Activated naive CD4-positive, alpha-beta T cell treated with anti-CD3 and anti-CD28 coated beads, Interleukin-2, amount 50 U/mL, for 24 hours (primary cell): ENCODE results near the gene SHISA8.
"Not testable (repeated sequence)": the region's sequence is repeated elsewhere in the genome, so short reads cannot be mapped to it uniquely, and the experiment has no call there.

Experiments
- H3K27ac Mint-ChIP-seq: one replicate; pipeline ENCODE4 v1.8.0; 2021; ENCODE audit warnings: mild to moderate bottlenecking, mixed read lengths
- H3K27me3 Mint-ChIP-seq: one replicate; pipeline ENCODE4 v1.8.0; 2021; ENCODE audit warnings: mixed read lengths
- H3K36me3 Mint-ChIP-seq: one replicate; pipeline ENCODE4 v1.8.0; 2021; ENCODE audit warnings: mixed read lengths
- H3K4me1 Mint-ChIP-seq: one replicate; pipeline ENCODE4 v1.8.0; 2021; ENCODE audit warnings: mixed read lengths
- H3K4me3 Mint-ChIP-seq: one replicate; pipeline ENCODE4 v1.8.0; 2021; ENCODE audit warnings: mild to moderate bottlenecking, mixed read lengths
- H3K9me3 Mint-ChIP-seq: one replicate; pipeline ENCODE4 v1.8.0; 2021; ENCODE audit warnings: mixed read lengths

The SHISA8 gene

GRCh38 chr22:41898645-41899044, 16.2 kb downstream of the SHISA8 start:
- Mint-ChIP-seq H3K27ac (no peak overlapping the region), H3K36me3 (peaks cover 3% of the 10 kb centered on the region), H3K4me1 (no peaks in the 10 kb centered on the region)

GRCh38 chr22:41893591-41894375, 21.1 kb downstream of the SHISA8 start:
- Mint-ChIP-seq H3K27me3 (no peaks in the 10 kb centered on the region), H3K36me3 (peaks cover 7% of the 10 kb centered on the region), H3K4me1 (no peaks in the 10 kb centered on the region), H3K4me3 (no peak overlapping the region), H3K9me3 (no peaks in the 10 kb centered on the region), H3K27ac (no peak overlapping the region)

More at GRCh38 chr22:41898645-41899044, 16.2 kb downstream of the SHISA8 start:
- H3K27me3 Mint-ChIP-seq, result no peaks in the 10 kb centered on the region
- no peaks in the 10 kb centered on the region for H3K9me3 Mint-ChIP-seq
- no peak overlapping the region for H3K4me3 Mint-ChIP-seq

GRCh38 chr22:41892721-41893120, 22.2 kb downstream of the SHISA8 start:
- H3K9me3 Mint-ChIP-seq, result no peaks in the 10 kb centered on the region
- H3K27me3 Mint-ChIP-seq, result no peaks in the 10 kb centered on the region
- no peak overlapping the region for H3K27ac Mint-ChIP-seq
- H3K4me3 Mint-ChIP-seq, result no peak overlapping the region
- no peaks in the 10 kb centered on the region for H3K4me1 Mint-ChIP-seq
- peaks cover 11% of the 10 kb centered on the region for H3K36me3 Mint-ChIP-seq

GRCh38 chr22:41891407-41891806, 23.5 kb downstream of the SHISA8 start:
- H3K9me3 Mint-ChIP-seq, result no peaks in the 10 kb centered on the region
- H3K4me1 Mint-ChIP-seq, result no peaks in the 10 kb centered on the region
- no peak overlapping the region for H3K4me3 Mint-ChIP-seq
- H3K27ac Mint-ChIP-seq, result no peak overlapping the region
- H3K36me3 Mint-ChIP-seq, result peaks cover 16% of the 10 kb centered on the region
- H3K27me3 Mint-ChIP-seq, result no peaks in the 10 kb centered on the region

- H3K36me3 Mint-ChIP-seq, result peaks cover 18% of the 10 kb centered on the region
- peak overlapping the region; percentile 41 for H3K27ac Mint-ChIP-seq
- no peaks in the 10 kb centered on the region for H3K27me3 Mint-ChIP-seq
- H3K9me3 Mint-ChIP-seq, result no peaks in the 10 kb centered on the region
- H3K4me1 Mint-ChIP-seq, result no peaks in the 10 kb centered on the region
- no peak overlapping the region for H3K4me3 Mint-ChIP-seq
Observed at GRCh38 chr22:41888627-41889200, 26.2 kb downstream of the SHISA8 start.

- no peaks in the 10 kb centered on the region for H3K9me3 Mint-ChIP-seq
- H3K4me1 Mint-ChIP-seq, result no peaks in the 10 kb centered on the region
- H3K27me3 Mint-ChIP-seq, result no peaks in the 10 kb centered on the region
- H3K4me3 Mint-ChIP-seq, result no peak overlapping the region
- H3K27ac Mint-ChIP-seq, result no peak overlapping the region
- peaks cover 27% of the 10 kb centered on the region for H3K36me3 Mint-ChIP-seq
Observed at GRCh38 chr22:41885516-41885915, 29.4 kb downstream of the SHISA8 start.

GRCh38 chr22:41885116-41885515, 29.8 kb downstream of the SHISA8 start:
- H3K27ac Mint-ChIP-seq, result no peak overlapping the region
- H3K9me3 Mint-ChIP-seq, result no peaks in the 10 kb centered on the region
- H3K4me1 Mint-ChIP-seq, result no peaks in the 10 kb centered on the region
- H3K36me3 Mint-ChIP-seq, result peaks cover 27% of the 10 kb centered on the region
- no peaks in the 10 kb centered on the region for H3K27me3 Mint-ChIP-seq
- H3K4me3 Mint-ChIP-seq, result no peak overlapping the region

GRCh38 chr22:41883400-41883799, 31.5 kb downstream of the SHISA8 start:
- Mint-ChIP-seq H3K9me3 (no peaks in the 10 kb centered on the region), H3K4me3 (no peak overlapping the region), H3K27me3 (no peaks in the 10 kb centered on the region), H3K27ac (no peak overlapping the region), H3K4me1 (peaks cover 5% of the 10 kb centered on the region), H3K36me3 (peaks cover 36% of the 10 kb centered on the region)

- Mint-ChIP-seq H3K36me3 (peaks cover 38% of the 10 kb centered on the region), H3K27me3 (no peaks in the 10 kb centered on the region), H3K27ac (no peak overlapping the region), H3K9me3 (no peaks in the 10 kb centered on the region), H3K4me3 (no peak overlapping the region), H3K4me1 (peaks cover 33% of the 10 kb centered on the region)
Observed at GRCh38 chr22:41880653-41881052, 34.2 kb downstream of the SHISA8 start.

GRCh38 chr22:41876675-41877074, 38.2 kb downstream of the SHISA8 start:
- peak overlapping the region; percentile 88 for H3K4me3 Mint-ChIP-seq
- H3K36me3 Mint-ChIP-seq, result peaks cover 41% of the 10 kb centered on the region
- H3K4me1 Mint-ChIP-seq, result peaks cover 61% of the 10 kb centered on the region
- H3K27ac Mint-ChIP-seq, result peak overlapping the region; percentile 93
- no peaks in the 10 kb centered on the region for H3K27me3 Mint-ChIP-seq
- H3K9me3 Mint-ChIP-seq, result no peaks in the 10 kb centered on the region

GRCh38 chr22:41876275-41876674, 38.6 kb downstream of the SHISA8 start:
- H3K4me1 Mint-ChIP-seq, result peaks cover 61% of the 10 kb centered on the region
- H3K36me3 Mint-ChIP-seq, result peaks cover 38% of the 10 kb centered on the region
- peak overlapping the region; percentile 93 for H3K27ac Mint-ChIP-seq
- H3K9me3 Mint-ChIP-seq, result no peaks in the 10 kb centered on the region
- H3K4me3 Mint-ChIP-seq, result peak overlapping the region; percentile 88
- no peaks in the 10 kb centered on the region for H3K27me3 Mint-ChIP-seq

- peak overlapping the region; percentile 93 for H3K27ac Mint-ChIP-seq
- no peaks in the 10 kb centered on the region for H3K9me3 Mint-ChIP-seq
- peaks cover 65% of the 10 kb centered on the region for H3K4me1 Mint-ChIP-seq
- peak overlapping the region; percentile 88 for H3K4me3 Mint-ChIP-seq
- no peaks in the 10 kb centered on the region for H3K27me3 Mint-ChIP-seq
- peaks cover 37% of the 10 kb centered on the region for H3K36me3 Mint-ChIP-seq
Observed at GRCh38 chr22:41875531-41876270, 39.2 kb downstream of the SHISA8 start.

- Mint-ChIP-seq H3K4me1 (peaks cover 63% of the 10 kb centered on the region), H3K9me3 (no peaks in the 10 kb centered on the region), H3K27me3 (no peaks in the 10 kb centered on the region), H3K36me3 (peaks cover 34% of the 10 kb centered on the region), H3K27ac (peak overlapping the region; percentile 99), H3K4me3 (peak overlapping the region; percentile 88)
Observed at GRCh38 chr22:41874090-41874489, 40.8 kb downstream of the SHISA8 start.

- peak overlapping the region; percentile 99 for H3K27ac Mint-ChIP-seq
- peaks cover 59% of the 10 kb centered on the region for H3K4me1 Mint-ChIP-seq
- no peaks in the 10 kb centered on the region for H3K9me3 Mint-ChIP-seq
- no peaks in the 10 kb centered on the region for H3K27me3 Mint-ChIP-seq
- peak overlapping the region; percentile 88 for H3K4me3 Mint-ChIP-seq
- H3K36me3 Mint-ChIP-seq, result peaks cover 29% of the 10 kb centered on the region
Observed at GRCh38 chr22:41873391-41873790, 41.5 kb downstream of the SHISA8 start.

- no peaks in the 10 kb centered on the region for H3K27me3 Mint-ChIP-seq
- H3K9me3 Mint-ChIP-seq, result no peaks in the 10 kb centered on the region
- H3K4me1 Mint-ChIP-seq, result peaks cover 33% of the 10 kb centered on the region
- H3K36me3 Mint-ChIP-seq, result peaks cover 20% of the 10 kb centered on the region
- peak overlapping the region; percentile 30 for H3K27ac Mint-ChIP-seq
- no peak overlapping the region for H3K4me3 Mint-ChIP-seq
Observed at GRCh38 chr22:41870786-41871185, 44.1 kb downstream of the SHISA8 start.

GRCh38 chr22:41870081-41870480, 44.8 kb downstream of the SHISA8 start:
- H3K27ac Mint-ChIP-seq, H3K9me3 Mint-ChIP-seq, H3K27me3 Mint-ChIP-seq, H3K4me3 Mint-ChIP-seq: not testable (repeated sequence)
- Mint-ChIP-seq H3K36me3 (peaks cover 18% of the 10 kb centered on the region), H3K4me1 (peaks cover 30% of the 10 kb centered on the region)
